Right renal pelvis (tissue), 4 donors: ENCODE measurements around the gene NKX2-1. TPM values are rescaled to one million over a fixed set of nuclear protein-coding genes. Genes with fewer than 3 reads are reported as not detected.
"Not testable (repeated sequence)": the region's sequence is repeated elsewhere in the genome, so short reads cannot be mapped to it uniquely, and the experiment has no call there.

Experiments
- DNase-seq, 4 donors: peaks; one replicate each; pipeline ENCODE4 v3.0.0-alpha.2; 2013; ENCODE audit warnings: low read depth in 4 of 4, low spot score in 3 of 4, missing footprints in 1 of 4
- polyA plus RNA-seq, 4 donors: library from polyadenylated mRNA; unstranded; fragments of 120-200 nt; gene quantifications; one replicate each; pipeline ENCODE4 v1.2.1, GENCODE V29; 2013; ENCODE audit not compliant: insufficient read length in 4 of 4

NKX2-1 gene
- under 1 TPM in 2 of 4 donors, not detected in 2; 0.13 to 0.25 TPM for polyA plus RNA-seq

GRCh38 chr14:36519431-36520321 is at the start of gene NKX2-1:
NKX2-1 (minus strand) TSS chr14:36520232; CDS start chr14:36520129, 103 bp downstream.
- DNase-seq: no peak

GRCh38 chr14:36556811-36557433 is 36.9 kb upstream of the NKX2-1 start:
- DNase-seq: no peak

GRCh38 chr14:36555998-36556743 is 36.1 kb upstream of the NKX2-1 start:
- no peak for DNase-seq

GRCh38 chr14:36553656-36554260 is 33.7 kb upstream of the NKX2-1 start:
- DNase-seq: peak; percentile 15 to 18 (median 16)

DNA sequence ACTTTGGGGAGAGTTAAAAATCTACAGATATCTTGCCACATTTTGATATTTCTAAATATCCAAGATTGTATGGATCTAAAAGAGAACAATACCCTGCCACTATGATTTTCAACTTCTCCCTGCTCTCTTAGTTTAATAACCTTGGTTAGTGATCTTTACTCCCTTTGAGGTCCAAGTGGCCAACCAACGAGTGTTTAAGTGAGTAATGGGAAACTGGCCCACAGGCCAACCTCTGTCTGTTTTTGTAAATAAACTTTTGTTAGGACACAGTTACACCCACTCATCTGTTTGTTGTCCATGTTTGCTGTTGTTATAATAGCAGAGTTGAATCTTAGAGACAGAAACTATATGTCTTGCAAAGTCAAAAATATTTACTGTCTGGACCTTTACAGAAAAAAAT is 30.9 kb upstream of the NKX2-1 start:
- DNase-seq: no peak

DNA sequence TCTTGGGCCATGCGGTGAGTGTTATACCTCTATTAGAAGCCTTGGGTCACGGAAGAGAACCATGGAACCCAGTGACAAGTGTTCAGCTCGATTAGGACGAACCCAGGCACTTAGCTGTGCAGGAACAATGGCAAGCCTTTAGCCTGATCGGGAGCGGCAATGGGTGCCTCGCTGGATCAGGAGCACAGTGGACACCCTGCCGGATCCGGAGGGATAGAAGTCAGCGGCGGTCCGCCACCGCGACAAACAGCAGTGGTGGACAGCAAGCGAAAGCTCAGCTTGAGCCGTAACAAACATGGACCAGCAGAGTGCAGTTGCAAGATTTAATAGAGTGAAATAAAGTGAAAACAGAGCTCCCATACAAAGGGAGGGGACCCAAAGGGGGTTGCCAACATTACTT is 24.2 kb upstream of the NKX2-1 start:
- not testable (repeated sequence) for DNase-seq

DNA sequence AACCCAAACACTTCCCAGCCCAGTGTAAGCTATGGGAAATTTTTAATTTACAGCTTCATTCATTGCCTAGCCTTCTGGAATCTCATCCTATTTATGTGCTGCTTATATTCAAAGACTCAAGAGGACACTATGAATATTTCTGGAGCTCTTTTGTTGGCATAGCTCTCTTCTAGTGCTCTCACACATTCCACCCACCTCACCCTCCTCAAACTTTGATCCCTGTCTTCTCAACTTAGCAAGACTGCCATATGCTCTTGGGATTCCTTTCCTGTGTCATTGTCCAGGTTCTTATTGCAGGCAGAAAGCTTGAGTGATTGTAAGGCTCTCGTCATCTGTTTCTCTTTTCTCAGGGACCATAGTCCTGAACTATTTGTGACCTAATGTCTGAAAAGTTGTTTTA is 18.0 kb upstream of the NKX2-1 start:
- no peak for DNase-seq

DNA sequence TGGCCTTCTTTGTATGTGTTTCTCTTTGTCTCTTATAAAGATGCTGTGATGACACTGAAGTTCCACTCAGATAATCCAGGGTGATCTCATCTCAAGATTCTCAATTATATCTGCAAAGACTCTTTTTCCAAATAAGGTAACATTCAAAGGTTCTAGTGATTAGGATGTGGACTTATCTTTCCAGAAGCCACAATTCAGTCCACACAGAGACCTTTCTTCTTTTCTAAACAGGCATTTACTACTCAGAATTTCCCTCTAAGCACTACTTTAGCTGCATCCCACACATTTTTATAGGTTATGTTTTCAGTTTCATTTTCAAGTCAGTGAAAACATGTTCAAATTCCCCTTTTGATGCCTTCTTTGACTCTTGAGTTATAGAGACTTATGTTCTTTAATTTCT is 9.0 kb upstream of the NKX2-1 start:
- no peak for DNase-seq

GRCh38 chr14:36525746-36526099 is 5.7 kb upstream of the NKX2-1 start:
- no peak for DNase-seq

DNA sequence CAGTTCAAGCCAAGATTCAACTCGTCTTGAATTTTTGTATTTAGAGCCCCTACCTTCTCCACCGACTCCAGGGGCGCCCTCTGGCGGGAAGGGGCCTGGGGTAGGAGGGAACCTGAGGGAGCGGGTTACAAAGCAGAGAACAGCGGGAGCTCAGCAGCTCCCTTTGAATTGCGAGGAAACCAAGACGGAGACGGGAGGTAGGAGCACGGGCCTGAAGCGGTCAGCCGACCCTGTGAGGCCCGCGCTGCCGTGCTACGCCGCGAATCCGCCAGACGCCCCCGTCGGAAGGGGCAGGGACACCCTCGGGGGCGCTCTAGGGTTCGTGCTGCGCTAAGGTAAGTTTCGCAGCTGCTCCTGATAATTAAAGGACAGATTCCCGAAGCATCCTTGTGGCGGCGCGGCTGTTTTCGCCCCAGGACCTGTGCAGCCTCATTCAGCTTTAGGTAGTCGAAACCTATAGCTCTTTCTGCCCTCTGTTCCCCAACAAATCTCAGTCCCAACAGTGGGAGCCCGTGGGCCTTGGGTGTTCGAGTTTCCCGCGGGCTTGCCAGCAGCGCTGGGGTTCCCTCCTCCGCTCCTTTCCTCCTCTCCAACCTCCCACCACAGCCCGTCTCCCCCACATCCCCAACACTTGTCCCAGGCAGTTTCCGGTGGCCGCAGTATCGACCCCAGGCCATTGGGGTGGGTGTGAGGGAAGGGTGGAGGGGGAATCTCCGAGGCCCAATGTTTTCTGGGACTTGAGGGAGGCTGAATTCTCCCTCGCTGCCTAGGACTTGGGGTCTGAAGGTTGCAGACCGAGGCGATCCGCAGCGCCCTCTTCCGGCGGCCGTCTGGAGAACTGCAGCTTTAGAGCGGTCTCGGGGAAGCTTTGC is 5.1 kb upstream of the NKX2-1 start:
- peak in 1 of 4 donors; percentile 33 for DNase-seq

- no peak for DNase-seq
Measured at GRCh38 chr14:36524220-36524837, 4.3 kb upstream of the NKX2-1 start.

GRCh38 chr14:36522972-36523715 is 3.1 kb upstream of the NKX2-1 start:
- DNase-seq: no peak

DNA sequence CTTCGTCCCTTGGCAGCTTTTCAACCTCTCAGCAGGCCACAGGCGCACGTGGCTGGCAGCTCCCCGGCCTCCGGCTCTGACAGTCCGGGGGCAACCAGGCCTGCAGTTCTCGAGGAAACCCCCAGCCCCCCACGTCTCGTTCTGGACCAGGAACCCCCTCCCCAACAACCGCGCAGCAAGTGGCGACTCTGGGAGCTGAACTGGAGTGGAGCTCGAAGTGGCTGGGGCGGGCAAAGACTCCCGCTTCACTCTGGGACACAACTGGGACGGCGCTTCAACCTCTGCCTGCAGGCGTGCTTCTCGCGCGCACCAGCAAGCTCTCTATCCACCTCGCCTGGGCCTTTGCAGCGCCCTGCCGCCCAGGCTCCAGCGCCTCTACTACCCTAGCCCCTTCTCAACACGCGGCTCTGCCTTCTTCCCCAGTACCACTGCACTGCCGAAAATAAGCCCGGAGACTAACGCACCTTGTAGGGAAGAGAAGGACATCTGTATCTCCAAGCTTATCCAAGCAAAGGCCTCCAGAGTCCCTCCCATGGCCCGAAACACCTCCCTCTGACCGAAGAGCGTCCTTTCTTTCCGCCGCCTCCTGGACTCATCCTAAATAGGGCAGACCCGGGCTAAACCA is 2.4 kb upstream of the NKX2-1 start:
- no peak for DNase-seq

- DNase-seq: no peak
Measured at GRCh38 chr14:36521598-36522345, 1.7 kb upstream of the NKX2-1 start.

DNA sequence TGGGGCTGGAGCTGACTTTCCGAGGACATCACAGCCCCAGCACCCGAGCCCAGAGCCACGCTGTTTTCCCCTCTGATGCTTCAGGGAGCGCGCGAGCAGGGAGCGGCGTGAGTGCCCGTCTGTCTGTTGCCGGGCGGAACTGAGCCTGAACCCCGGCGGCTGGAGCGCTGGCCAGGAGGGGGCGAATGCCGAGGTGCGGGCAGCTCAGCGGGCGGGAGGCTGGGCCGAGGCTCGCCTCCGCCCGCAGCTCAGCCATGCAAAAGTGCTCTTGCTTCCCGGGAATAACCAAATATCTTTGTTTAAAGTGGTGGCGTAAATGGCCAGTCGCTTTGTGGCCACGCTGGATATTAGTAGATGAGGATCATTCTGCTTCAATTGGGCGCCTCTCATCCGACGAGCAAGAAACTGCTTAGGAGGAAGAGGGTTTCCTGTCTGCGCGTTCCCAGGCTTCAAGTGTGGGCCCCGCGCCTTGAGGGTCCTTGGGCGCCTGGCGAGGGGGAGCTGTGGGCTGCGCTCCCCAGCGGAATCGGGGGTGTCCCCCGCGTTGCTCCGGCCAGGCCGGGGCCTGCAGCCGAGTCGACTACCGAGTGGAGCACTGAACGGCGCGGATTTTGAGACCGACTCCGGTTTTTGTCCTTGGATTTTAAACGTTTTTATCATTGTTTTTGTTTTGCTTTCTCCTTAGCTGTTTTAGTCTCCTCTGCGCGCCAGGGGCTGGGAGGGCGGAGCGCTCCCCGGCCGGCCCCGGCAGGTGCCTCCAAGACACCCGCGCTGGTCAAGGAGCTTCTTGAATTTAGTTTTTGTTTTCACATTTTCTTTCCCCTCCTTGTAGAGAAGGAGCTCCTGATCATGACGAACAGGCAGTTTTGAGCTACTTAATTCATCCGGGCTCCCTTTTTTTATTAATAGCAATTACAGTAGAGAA is 831 bp upstream of the NKX2-1 start:
- DNase-seq: no peak

GRCh38 chr14:36518586-36519430 is 1.2 kb downstream of the NKX2-1 start:
- no peak for DNase-seq
